ENCODE measurements around the gene TMEM52.
A peak's percentile ranks its signal among the peaks of the same experiment; 100 is the strongest.
"Not testable (repeated sequence)": the region's sequence is repeated elsewhere in the genome, so short reads cannot be mapped to it uniquely, and the experiment has no call there.

TMEM52 gene

DNA sequence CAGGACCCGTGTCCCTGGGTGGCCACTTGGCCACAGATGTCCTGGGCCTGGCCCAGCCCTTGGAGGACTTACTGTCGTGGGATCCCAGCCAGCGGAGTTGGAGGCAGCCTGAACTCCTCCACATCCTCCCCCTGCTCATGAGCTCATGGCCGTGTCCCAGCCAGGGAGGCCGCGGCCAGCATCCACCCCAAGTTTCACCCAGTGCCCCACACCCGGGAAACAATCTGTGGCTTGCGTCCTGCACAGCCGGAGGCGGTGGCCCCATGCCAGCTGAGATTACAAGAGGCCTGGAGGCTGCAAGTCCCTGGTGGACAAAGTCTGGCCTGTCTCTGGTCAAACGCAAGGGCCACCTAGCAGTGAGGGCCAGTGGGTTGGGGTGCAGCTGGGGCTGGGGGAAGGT is 27.5 kb upstream of the TMEM52 start:
- no peak for DNase-seq (ENCODE audit: low read depth in 2 of 2, low spot score in 1 of 2)

DNA sequence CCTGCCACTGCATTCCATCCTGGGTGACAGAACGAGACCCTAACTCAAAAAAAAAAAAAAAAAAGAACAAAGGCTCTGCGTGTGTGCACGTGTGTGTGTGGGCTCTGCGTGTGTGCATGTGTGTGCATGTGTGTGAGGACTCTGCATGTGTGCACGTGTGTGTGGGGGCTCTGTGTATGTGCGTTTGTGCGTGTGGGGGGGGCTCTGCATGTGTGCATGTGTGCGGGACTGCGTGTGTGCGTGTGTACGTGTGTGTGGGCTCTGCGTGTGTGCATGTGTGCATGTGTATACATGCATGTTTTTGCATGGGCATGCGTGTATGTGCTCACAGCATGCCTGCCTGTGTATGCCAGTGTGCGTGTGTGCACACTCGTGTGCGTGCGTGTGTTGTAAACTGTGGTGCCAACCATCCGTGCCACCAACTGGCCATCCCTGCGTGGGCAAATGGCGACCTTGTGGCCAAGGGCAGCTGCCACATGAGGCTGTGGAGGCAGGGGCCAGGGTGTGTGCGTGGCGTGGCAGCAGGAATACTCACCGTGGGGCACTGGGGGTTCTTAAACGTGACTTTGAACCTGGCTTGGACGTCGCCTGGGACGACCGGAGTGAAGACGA is 26.8 kb upstream of the TMEM52 start:
- no peak for DNase-seq (ENCODE audit: low read depth in 2 of 2, low spot score in 1 of 2)

DNA sequence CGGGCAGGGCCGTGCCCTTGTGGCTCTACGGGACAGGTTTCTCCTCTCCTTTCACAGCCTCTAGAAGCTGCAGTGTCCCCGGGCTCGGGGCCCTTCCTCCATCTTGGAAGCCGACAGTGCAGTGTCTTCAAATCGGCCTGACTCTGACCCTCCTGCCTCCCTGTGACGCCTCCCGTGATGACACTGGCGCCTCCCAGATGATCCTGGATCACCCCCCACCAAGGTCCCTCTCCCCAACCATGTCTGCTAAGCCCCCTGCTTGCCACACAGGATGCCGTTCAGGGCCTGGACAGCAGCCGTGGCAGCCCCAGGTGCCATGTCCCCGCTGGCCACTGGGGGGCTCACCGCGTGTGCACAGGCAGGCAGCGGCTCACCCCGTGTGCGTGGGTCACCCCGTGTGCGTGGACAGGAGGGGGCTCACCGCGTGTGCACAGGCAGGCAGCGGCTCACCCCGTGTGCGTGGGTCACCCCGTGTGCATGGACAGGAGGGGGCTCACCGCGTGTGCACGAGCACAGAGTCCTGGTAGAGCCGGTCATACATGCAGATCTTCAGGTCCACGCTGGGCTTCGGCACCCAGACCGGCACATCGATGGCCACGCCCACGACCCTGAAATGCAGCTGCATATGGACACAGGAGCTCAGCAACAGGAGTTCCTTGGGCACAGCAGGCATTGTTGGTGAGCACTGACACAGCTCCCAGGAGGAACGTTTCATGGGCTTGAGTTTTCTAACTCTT is 24.9 kb upstream of the TMEM52 start:
- peak in 1 of 2 donors; percentile 29 for DNase-seq (ENCODE audit: low read depth in 2 of 2, low spot score in 1 of 2)

DNA sequence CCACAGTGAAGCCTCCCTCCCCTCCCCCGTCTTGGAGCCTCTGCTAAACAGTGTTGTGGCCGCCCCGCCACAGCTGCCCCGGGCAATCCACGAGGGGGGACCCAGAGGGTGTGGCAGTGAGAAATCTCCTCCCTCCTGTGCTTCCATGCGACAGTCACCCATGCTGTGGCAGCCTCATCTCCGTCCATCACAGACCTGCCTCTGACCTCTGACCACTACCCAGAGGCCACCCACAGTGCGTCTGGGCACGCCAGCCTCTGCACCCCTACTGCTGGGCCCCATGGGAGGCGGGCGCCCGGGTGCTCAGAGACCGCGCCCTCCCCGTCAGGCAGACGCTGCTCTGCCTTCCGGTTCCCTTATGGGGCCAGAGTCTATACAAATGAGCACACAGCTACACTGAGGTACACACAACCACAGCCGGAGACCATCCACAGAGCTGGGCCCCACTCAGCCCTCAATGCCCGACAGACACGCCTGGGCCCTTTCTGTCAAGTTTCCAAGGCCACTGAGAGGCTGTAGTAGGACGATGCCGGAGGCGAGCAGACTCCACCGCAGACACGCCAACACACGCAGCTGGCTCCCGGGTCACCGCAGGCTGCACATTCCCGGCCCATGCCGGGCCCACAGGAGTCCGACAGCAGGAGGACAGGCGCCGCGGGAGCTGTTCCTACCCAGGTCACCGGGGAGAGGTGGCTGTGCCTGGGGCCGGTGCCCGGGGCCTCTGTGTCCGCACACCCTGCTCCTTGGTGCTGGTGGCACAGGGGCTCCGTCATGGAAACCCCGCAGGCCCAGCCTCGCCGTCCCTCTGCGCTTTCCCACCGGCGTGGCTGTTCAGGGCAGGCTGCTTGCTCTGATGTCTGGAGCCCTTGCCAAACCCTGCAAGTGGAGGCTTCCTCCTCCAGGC is 23.9 kb upstream of the TMEM52 start:
- no peak for DNase-seq (ENCODE audit: low read depth in 2 of 2, low spot score in 1 of 2)

DNA sequence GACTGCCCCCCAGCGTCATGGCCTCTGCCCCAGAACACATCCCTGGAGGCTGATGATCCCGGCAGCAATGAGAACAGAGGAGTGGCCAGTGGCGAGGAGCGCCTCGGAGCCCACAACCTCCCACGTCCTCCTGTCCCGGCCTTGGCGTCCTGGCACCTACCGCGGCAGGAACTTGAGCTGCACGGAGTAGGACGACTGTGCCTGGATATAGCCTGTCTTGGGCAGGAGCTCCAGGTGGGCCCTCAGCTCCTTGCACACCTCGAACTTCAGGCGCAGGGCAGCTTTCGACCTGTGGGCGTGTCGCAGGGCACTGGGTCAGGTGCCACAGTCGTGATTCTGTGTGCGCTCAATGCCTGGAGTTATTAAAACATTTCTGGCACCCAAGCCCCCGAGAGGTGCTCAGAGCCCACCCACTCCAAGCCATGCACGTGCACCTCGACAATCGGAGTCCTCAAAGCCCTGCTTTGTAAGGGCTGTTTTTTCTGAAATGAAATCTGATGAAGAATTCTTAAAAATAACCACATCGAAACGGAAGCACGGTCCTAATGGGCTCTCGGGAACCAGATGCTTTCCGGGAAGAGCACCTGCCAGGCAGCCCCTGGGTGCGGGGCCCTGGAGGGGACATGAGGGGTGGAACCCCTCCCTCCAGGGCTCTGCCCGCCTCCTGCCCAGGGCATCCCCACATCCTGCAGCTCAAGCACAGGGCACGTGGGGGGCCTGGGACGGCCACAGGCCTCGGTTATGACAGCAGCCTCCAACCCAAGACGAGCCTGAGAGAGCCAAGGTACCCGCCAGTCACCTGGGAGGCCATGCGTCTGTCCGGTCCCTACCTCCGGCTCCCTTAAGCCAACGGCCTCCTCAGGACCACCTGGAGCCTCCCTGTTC is 23.0 kb upstream of the TMEM52 start:
- no peak for DNase-seq (ENCODE audit: low read depth in 2 of 2, low spot score in 1 of 2)

DNA sequence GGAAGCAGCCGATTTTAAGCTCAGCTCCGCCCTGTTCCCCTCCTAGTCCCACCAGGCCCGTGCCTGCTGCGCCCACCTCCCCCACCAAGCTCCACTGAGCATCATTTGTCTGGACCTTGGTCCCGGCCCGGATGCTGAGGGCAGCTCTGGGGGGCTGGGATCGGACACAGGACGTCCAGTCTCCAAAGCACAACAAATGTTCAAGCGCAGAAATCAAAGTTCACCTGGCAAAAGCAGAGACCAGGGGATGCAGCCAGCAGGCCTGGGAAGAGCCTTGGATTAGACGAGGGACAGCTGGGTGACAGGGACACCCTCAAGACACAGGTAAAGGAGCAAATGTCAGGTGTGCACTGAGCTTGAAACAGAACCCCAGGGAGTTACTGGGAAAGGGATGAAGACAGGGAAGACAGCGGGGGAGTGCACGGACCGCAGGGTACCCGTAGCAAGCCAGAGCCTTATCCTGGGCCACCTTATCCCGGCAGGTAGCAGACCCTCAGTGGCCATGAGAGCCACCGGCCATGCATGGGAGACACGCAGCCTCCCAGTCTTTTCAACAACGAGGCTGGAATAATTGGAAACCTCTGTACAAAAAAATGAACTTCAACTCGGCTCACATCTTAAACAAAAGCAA is 22.2 kb upstream of the TMEM52 start:
- no peak for DNase-seq (ENCODE audit: low read depth in 2 of 2, low spot score in 1 of 2)

DNA sequence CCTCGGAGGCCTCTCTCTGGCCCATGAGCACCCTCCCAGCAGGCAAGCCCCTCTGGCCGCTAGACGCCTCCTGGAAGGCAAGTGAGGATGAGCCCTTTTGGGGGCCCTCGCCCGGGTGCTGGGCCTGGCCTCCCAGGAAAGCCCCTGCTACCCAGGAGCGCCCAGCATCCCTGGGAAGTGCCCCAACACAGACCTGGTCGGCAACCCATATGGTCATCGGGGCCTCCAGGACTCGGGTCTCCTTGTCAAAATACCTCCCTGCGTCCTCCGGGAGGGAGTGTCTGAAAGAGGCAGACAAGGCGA is 21.0 kb upstream of the TMEM52 start:
- DNase-seq (ENCODE audit: low read depth in 2 of 2, low spot score in 1 of 2) = no peak

DNA sequence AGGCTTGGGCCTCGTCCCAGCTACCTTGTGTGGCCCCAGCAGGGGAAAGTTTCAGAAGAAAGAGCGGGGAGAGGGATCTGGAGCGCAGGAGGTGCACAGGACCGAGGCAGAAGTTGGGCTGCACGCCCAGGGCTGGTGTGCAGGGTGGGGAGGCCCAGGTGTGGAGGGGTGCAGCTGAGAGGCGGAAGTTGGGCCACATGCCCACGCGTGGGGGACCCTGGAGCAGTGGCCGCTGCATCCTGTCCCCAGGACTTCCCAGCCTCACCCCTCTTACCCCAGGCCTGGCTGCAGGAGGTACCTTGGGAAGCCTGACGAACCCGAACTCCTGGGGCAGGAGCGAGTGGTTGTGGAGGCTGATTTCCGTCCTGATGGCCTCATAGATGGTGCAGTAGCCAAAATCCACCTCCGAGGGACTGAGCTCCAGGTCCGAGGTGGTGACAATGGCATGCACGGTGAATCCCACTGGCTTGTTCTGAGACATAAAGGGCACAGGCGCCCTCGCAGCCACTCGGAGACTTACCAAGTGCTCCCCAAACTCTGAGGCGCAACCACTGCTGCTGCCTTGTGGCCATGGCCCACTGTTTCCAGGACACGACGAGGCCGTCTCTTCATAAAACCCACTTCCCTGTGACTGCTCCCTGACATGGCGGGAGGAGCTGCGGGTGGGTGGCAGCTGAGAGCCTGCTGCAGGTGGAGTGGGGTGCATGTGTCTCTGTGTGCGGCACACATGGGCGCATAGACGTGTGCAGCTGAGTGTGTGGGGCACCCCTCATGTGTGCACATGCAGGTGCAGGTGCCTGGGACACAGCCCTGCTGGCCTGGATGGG is 20.4 kb upstream of the TMEM52 start:
- DNase-seq (ENCODE audit: low read depth in 2 of 2, low spot score in 1 of 2) = no peak

DNA sequence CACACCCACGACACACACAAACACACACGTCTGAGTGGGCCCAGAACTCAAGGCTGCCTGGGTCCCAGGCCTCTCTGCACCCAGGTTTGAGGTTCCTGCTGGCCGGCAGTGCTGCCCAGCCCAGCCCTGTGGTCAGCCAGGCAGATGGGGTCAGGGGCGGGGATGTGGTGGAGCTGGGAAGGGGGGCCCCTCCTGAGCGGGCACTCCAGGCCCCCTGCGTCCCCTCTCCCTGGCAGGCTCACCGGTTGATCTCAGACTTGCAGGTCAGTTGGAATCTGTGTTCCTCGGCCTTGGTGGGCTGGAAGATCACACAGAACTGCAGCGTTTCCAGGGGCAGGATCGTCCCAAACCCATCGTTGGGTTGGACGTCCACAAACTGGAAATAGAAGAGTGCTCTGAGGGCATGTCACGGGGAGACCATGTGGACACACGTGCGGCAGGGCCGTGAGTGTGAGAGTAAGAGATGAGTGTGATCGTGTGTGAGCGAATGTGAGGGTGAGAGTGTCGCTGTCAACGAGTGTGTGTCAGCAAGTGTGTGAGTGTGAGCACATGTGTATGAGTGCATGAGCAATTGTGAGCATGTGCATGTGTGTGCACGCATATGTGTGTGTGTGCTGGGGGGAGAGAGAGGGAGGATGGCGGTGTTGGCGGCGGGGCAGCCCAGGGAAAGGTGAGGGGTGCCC is 19.7 kb upstream of the TMEM52 start:
- no peak for DNase-seq (ENCODE audit: low read depth in 2 of 2, low spot score in 1 of 2)

DNA sequence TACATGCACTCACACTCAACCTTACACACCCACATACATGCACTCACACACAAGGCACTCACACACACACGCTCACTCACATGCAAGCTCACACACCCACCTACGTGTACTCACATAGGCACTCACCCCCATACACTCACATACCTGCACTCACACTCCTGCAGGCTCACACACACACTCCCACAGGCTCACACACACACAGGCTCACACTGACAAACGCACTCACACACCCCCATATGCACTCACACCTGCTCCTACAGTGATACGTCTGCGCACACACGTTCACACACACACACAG is 19.1 kb upstream of the TMEM52 start:
- no peak for DNase-seq (ENCODE audit: low read depth in 2 of 2, low spot score in 1 of 2)

DNA sequence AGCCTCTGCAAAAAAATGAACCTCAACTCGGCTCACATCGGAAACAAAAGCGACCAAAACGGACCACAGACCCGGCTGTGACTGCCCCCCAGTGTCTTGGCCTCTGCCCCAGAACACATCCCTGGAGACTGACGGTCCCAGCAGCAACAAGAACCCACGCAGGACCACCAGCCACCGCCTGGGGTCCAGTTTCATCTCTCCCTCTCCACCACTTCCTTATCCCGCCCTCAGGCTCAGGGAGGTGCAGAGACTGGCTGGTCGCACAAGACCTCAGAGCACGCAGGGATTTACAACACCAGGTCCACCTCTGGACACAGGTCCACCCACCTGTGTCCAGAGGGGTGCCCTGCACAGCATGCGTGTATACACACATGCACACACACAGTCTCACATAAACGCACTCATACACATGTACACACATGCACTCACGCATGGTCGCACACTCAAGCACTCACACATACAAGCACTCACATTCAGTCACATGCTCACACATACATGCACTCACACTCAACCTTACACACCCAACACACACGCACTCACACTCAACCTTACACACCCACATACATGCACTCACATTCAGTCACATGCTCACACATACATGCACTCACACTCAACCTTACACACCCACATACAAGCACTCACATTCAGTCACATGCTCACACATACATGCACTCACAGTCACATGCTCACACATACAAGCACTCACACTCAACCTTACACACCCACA is 18.6 kb upstream of the TMEM52 start:
- no peak for DNase-seq (ENCODE audit: low read depth in 2 of 2, low spot score in 1 of 2)

DNA sequence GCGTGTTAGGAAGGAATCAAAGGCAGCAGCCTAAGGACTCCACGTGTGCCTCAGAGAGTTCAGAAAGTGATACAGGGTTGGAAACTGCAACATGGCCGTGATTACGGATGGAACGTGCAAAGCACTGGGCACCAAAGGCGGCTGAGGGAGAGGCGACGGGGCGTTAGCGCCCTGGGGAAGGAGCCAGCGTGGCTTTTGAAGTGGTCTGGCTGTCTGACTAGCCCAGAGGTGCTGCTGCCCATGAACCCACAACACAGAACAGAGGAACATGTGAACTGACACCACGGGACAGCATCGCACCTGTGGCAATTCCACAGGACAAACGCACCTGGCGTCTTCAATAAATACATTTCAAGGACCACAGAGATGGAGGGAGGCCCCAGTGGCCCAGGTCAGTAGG is 18.0 kb upstream of the TMEM52 start:
- no peak for DNase-seq (ENCODE audit: low read depth in 2 of 2, low spot score in 1 of 2)

DNA sequence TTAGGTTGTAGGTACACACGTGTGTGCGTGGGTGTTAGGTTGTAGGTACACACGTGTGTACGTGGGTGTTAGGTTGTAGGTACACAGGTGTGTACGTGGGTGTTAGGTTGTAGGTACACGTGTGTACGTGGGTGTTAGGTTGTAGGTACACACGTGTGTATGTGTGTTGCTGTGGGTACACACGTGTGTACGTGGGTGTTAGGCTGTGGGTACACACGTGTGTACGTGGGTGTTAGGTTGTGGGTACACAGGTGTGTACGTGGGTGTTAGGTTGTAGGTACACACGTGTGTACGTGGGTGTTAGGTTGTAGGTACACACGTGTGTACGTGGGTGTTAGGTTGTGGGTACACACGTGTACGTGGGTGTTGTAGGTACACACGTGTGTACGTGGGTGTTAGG is 15.8 kb upstream of the TMEM52 start:
- not testable (repeated sequence) for DNase-seq (ENCODE audit: low read depth in 2 of 2, low spot score in 1 of 2)

DNA sequence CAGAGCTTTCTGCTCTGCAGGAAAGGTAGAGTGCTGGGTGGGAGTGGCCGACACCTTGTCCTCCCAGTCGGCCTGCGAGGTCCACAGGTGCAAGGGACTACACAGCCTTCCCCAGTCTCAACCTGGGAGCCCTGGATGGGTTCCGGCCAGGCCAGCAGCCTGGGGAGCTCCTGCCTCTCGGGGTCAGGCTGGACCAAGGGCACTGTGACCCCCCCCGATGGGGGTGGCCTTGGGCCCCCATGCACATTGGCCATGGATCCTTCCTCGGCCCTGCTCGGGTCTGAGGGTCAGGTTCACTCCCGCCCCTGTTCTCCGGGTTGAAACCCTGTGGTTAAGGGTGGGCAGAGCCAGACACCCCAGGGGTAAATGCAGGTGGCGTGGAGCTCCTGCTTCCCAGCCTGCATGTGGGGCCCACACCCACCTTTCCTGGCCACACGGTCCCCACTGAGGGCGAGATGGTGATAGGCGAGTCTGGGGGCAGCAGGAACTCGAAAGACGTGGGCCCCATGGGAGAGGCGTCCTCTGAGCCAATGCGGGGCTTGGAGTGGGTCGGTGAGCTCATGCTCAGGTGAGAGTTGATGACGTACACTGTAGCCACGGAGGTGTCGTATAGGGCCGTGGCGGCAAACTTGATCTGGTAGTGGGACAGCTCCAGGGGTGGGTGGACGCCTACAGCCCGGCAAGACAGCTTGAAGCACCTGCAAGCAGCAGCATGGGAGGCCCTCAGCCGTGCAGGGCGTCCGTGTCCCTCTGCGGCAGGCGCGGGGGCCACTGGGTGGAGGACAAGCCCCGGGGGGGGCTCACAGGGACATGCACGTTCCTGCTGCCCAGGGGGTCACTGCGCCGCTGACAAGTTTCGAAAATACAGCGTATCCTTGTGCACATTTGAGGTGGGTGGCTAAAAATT is 10.8 kb upstream of the TMEM52 start:
- DNase-seq (ENCODE audit: low read depth in 2 of 2, low spot score in 1 of 2) = no peak

DNA sequence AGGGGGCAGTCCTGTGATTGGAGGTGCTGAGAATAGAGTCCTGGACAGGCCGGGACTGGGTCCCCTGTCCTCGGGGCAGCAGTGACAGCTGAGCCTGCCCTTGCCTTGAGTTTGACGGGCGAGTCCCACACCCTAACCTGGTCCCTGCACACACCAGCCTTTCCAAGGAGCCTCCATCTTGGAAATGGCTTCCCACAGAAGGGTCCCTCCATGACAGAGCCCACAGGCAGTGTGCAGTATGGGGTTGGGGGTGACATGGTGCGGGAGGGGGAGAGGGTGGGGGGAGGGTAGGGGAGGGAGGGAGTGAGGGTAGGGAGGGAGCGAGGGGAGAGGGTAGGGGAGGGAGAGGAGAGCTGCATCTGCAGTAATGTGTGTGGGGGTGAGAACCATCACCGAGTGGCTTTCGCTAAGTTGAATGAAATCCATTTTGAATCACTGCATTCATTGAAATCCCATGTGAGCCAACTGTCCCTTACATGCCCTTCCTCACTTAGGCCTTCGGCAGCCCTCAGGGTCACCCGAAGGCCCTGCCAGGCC is 10.1 kb upstream of the TMEM52 start:
- no peak for DNase-seq (ENCODE audit: low read depth in 2 of 2, low spot score in 1 of 2)

DNA sequence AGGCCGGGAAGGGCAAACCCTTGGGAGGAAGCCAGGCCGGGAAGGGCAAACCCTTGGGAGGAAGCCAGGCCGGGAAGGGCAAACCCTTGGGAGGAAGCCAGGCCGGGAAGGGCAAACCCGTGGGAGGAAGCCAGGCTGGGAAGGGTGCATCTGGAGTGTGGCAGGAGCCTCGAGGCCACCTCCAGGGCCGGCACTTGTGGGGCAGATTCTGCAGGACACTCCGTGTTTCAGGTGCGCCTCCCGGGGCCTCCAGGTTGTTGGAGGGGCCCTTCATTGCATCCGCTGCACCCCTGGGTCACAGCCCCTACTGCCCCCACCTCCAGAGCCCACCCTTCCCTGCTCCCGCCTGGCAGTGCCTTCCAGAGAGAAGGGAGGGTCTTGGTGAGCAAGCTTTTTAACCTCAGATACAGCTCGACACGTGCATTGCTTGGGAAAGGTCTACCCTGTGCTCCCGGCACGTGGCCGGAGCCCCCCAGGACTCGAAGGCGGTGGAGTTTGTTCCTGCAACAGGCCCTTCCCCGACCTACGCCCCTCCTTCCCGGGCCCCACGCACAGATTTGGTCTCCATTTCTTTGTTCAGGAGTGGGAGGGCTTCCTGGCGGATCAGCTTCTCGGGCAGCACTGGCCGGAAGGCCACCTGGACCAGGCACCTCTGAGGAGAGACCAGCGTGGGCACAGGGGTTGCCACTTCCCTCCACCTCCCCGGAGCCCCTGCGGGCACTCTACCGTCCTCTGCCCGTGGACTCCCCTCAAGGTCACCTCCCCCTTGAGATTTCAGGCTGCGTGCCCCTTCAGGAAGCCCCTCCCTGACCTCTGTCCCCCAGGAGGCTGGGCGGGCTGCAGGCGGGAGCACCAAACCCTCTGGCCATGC is 9.4 kb upstream of the TMEM52 start:
- no peak for DNase-seq (ENCODE audit: low read depth in 2 of 2, low spot score in 1 of 2)

DNA sequence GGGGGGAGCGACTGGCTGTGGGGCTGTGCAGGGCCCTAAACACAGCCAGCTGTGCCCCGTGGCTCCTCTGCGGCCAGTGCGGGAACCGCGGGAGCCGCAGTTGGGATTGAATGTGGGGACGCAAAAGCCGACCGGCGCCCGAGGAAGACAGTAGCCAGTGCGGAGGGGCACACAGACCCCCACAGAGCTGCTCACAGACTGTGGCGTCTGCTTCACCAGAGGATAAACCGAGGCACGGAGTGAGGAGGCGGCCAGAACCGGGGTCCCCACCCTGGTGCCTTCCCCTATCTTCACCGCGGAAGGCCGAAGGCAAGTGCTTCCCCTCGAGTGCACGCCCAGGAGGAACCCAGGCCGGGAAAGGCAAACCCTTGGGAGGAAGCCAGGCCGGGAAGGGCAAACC is 8.7 kb upstream of the TMEM52 start:
- DNase-seq (ENCODE audit: low read depth in 2 of 2, low spot score in 1 of 2) = no peak
